Activated gamma-delta T cell (primary cell): ENCODE results near the gene ARID5A.
"Not testable (repeated sequence)": the region's sequence is repeated elsewhere in the genome, so short reads cannot be mapped to it uniquely, and the experiment has no call there.

Experiments
- DNase-seq: peaks from one replicate; lab custom pipeline; 2025; lab: John Stamatoyannopoulos, UW

ARID5A gene

DNA sequence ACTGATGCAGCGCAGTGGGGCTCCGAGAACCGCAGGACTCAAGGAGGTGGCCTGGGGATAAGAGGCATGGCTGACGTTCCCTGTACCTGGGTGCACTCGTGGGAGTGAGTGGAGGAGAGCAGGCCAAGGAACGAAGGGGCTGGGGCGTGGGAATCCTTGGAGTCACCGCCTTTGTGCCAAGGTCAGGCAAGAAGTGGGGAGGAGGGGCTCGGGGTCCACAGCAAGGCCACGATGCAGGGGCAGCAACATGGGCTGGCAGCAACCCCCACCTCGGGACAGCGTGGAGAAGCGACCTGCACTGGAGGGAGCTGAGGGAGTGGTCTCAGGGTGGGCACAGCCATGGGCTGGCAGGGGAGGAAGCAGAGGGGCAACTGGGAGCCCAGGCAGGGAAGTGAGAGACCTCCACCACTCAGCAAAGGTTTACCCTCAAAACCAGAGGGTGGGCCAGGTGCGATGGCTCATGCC, 18.6 kb downstream of the ARID5A start:
- DNase-seq, result no peak

DNA sequence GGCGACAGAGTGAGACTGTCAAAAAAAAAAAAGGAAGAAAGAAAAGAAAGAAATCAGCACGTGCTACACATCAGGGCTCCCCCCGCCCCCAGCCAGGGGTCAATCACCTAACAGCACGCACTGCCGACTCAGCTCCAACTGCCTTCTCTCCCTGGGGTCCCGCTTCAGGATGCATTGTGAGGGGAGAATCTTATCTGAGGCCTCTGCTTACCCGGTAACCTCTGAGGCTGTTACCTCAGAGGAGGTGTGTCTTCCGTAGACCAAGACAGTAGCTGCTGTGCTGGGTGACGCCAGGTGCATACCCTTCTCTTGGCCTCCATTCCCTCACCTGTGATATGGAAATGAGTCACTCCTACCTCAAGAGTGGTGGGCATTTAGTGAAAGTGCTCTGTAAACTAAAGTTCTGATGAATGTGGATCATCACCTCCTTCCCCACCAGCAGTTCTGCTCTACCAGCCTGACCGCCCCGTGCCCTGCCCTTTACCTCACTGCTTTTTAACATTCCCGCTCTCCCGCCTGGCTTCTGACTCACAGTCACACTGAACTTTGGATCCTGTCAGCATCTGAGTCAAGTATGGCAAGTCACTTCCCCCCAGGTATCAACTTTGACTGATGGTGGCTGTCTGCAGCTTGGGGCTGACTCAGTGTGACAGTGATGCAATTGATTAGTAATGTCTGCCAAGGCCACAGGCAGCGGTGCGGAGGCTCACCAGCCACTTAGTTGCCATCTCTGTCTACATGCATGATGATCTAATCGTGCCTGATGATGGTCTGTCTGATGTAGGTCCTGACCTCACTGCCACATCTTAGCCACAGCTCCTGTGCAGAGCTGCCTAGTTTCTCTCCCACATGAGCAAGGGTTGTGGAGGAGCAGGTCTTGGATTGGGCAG, 20.1 kb downstream of the ARID5A start:
- DNase-seq, result no peak

DNA sequence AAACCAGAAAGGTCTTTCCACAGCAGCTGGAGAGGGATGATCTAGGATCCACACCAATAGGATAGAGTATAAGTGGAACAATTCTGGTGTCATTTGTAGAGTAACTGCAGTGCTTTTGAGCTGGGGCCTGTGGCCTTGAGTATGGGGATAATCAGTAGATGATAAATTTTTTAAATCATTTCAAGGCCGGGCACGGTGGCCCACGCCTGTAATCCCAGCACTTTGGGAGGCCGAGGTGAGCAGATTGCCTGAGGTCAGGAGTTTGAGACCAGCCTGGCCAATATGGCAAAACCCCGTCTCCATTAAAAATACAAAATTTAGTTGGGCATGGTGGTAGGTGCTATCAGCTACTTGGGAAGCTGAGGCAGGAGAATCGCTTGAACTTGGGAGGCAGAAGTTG, 20.9 kb downstream of the ARID5A start:
- not testable (repeated sequence) for DNase-seq

DNA sequence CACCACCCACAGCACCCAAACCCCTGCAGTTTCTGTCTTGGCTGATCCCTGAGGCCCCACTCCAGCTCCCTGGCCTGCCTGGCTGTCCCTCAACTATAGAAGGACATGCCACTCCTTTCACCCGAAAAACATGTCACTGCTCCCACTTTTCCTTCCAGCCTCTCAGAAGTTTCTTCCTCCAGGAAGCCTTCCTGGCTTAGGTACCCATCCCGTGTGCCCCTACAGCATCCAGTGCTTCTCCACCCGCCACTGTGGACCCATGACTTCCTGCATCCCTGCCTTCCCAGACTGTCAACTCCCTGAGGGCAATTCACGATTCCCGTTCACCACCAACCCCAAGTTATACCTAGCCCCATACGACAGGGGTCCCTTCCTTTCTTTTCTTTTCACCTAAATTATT, 21.5 kb downstream of the ARID5A start:
- DNase-seq, result no peak

DNA sequence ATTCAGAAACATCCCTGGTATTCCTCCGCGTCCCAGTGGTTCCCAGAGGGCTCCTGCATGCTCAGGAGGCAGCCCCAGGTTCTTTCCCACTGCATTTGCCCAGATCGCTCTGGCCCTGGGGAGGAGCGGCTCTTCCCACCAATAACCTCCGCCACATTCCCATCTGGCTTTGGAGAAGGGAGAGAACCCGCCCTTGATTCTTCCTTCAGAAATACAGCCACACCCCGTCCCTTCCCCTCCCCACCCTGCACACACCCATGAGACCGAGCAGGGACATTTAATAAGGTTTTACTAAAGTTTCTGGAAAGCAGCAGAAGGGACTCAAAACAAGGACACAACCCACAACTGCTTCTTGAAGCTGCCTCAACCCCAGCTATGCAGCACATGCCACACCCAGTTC, 21.9 kb downstream of the ARID5A start:
- DNase-seq, result no peak

DNA sequence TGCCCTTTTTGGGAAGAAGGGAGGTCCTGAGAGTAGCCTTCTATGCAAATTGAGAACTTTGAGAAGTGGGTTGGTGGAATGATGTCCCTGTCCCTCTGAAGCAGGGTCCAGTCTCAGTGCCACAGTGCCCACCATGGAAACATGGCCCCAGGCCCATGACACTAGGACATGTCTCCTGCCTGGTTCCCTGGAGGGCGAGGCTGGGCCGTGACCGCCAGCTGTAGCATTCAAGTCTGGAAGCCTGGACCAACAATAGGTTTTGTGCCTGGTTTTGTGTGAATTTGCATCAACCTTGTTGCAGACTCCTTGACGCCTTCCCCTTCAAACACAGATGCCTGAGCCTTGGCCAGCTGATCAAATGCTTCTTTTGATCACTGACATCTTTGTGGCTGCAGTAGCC, 27.5 kb downstream of the ARID5A start:
- no peak for DNase-seq

DNA sequence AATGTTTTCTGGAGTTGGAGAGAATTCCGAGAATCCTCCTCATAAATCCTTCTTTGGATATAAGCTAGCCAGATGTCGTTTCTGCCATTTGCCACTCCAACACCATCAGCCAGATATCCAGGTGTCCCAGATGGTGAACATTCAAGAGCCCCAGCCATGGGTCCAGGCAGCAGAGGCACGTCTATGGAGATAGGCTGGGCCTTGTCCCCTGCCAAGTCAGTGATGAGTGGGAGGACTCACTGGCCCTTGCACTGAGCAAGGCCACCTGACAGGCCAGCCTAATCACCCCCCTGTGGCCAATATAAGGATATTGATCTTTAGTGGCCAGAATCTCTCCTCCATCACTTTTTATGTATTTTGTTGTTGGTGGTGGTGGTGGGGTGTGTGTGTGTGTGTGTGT, 28.0 kb downstream of the ARID5A start:
- DNase-seq, result no peak

DNA sequence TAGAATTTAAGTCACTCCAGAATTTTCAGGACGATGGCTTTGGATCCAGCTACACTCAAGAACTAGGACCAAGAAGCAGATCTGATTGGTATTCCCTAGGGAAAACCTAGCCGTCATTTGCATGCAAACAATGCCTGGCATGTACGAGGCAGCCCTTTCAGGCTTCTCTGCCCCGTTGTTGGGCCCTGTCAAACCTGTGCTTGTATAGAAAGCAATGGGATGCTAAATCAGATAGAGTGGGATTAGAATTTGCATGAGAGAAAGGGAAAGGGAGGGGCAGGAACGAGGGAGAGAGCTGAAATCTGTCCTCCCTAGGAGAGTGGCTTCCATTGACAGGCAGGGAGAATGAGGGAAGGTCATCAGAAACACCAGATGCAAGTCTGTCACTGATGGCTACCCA, 28.6 kb downstream of the ARID5A start:
- DNase-seq, result no peak

DNA sequence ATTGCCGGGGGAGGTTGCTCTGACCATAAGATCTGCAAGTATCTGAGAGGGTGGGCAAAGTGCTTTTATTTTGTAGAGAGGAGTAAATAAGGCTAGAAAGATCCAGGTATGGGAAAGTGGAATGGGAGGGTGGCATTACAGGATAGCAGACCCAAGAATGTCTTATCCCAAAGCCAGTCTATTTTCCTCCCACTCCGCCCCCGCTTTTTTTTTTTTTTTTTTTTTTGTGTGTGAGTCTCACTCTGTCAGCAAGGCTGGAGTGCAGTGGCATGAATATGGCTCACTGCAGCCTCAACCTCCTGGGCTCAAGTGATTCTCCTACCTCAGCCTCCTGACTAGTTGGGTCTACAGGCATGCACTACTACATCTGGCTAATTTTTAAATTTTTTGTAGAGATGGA, 31.5 kb downstream of the ARID5A start:
- no peak for DNase-seq

DNA sequence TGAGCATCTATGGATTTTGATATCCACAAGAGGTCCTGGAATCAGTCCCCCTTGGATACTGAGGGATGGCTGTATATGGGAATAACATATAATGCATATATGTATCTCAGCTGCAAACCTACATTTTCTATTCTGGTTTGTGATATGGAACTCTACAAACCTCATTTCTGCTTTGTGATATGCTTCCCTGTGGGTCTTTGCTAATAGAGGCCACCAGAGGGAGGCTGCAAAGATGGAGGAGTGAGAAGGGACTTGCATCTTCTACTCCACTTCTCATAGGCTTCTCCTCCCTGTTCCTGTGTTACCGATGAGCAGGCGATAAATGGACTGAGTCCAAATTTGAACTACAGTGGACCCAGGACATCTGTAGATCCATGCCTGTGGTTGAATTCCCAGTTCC, 37.8 kb downstream of the ARID5A start:
- DNase-seq, result no peak

DNA sequence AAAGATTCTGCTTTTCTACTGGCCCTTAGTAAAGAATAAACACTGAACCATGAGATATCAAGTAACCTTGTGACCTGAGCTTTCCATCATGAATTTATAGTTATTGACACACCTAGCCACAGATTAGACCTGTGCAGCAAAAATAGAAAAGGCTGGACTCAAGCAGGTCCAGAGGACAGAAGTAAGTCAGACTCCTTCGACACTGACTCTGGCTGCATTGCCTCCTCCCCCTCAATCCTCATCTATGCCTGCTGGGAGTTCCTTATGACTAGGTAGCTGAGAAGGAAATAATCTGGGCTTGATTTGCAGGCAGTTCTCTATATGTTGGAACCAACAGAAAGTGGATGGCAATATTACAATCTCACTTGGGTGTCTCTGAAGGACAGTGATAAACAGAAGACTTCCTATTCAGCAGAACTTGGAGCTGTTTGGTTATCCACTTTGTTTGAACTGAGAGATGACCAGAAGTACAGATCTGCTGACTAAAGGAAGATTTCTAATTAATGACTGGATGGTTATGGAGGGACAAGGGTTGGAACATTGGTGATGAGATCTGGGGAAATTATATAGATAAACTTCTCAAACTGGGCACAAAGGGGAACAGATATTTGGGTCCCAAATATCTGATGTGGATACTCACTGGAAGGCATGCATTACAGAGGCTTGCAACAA, 39.4 kb downstream of the ARID5A start:
- DNase-seq, result no peak

DNA sequence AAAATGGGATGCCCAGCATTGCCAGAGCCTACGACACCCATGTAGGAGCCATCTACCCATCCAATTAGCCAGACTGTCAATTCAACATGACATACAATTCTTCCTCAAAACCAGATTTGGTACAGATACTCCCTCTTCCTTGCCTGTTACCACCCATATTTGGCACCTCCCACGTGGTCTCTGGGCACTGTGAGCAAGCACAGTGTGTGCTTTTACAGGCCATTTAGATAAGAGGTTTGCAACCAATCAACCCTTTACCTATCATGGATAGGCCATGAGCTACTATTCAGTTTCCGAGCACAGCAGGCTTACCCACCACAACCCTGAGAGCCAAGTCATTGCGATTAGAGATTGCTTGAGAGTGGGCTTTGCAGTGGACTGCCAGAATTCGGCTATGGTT, 40.9 kb downstream of the ARID5A start:
- no peak for DNase-seq

DNA sequence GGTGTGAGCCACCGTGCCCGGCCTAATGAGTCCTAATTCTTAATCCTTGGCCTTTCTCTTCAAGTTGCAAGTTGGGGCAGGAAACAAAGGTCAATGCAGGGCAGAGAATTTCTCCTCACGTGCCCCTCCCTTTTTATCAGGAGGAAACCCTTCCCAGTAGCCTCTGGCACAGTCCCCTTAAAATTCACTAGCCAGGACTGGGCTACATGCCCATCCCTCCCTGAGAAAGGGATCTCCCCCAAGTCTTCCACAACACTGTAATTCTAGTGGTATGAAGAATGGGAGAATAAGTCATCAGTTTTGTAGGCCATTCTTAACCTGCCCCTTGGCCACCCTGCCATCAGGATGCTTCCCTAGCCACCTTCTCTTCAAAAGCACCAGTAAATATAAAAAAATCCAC, 42.2 kb downstream of the ARID5A start:
- DNase-seq, result no peak

DNA sequence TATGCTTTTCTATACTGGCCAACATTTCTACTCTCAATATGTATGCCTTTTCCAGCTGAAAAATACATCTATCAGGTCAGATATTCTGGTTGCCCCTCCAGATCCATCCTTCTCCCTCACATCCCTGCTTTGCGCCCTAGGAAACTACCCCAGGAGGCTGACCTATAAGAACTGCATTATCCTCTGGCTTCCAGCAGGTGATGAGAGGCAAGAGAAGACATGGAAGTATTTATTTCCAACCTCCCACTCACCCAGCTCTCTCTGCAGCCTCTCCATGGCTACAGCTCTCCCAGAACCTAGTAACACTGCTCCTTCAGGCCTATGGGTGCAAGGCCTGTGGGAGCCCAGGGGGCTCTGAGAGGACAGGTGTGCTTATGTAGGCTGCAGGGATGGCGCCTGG, 42.9 kb downstream of the ARID5A start:
- no peak for DNase-seq

DNA sequence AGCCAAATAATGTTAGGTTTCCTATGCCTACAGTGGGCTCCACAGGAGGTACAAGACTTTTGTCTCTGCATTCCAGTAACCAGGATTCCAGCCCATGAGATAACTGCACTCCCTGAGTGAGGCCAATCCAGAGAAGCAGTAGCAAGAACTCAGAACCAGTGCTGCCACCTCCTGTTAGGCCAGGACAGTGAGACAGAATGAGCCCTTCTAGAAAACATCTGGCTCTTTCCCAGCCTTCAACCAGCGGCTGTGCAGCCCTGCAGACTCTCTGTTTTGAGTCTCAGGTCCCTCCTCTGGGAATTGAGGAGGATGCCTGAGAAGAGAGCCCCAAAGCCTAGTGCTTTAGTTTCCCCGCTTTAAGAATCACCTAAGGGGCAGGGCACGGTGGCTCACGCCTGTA, 44.2 kb downstream of the ARID5A start:
- no peak for DNase-seq

DNA sequence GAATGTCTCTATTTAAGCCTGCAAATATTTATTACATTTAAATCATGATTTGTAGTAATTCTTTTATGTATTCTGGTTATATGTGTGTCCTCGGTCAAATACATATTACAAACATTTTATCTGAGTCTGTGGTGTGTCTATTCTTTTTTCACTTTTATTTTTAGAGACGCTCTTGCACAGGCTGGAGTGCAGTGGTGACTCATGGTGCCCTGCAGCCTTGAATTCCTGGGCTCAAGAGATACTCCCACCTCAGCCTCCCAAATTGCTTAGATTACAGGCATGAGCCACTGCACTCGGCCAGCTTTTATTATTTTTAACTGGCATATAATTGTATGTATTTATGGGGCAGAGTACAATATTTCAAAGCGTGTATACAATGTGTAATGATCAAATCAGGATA, 47.5 kb downstream of the ARID5A start:
- DNase-seq, result no peak

DNA sequence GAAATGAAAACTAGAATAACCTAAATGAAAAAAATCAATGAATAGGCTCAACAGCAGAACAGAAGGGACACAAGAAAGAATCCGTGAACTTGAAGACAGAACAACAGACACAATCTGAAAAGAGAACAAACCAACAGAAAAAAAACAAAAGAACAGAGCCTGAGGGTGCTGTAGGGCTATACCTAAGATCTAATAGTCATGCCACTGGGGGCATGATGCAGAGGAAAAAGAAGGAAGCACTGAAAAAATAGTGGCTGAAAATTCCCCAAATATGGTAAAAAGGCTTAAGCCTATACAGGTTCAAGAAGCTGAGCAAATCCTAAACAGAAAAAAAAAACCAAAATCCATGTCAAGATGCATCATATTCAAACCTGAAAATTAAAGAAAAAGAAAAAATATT, 51.3 kb downstream of the ARID5A start:
- DNase-seq, result no peak

DNA sequence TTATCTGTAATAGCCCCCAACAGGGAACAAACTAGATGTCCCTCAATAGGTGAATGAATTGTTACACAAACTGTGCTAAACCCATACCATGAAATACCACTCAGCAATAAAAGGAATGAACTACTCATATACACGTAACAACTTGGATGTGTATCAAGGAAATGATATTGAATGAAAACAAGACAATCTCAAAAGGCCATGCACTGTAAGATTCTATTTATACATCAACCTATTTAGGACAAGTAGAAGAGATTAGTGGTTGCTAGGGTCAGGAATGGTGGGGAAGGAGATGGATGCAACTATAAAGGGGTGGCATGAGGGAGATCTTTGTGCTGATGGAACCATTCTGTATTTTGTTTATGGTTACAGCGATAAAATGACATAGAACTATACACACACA, 54.5 kb downstream of the ARID5A start:
- DNase-seq, result no peak

DNA sequence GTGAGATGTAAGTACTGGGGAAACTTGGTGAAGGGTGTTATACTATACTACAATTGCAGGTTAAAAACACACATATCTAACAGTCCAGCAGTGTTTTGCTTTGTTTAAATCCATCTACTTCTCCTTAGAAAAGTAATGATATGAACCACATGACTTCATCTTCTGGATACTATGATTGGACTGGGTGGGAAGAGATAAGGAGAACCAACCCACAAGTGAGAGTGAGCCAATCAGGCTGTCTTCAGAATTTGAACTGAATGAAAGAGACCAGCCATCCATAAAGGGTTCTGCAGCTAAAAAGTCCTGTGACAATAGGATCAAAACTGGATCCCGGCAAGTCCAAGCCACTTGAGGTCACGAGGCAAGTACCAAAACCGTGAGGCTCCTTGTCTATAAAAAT, 54.9 kb downstream of the ARID5A start:
- no peak for DNase-seq

DNA sequence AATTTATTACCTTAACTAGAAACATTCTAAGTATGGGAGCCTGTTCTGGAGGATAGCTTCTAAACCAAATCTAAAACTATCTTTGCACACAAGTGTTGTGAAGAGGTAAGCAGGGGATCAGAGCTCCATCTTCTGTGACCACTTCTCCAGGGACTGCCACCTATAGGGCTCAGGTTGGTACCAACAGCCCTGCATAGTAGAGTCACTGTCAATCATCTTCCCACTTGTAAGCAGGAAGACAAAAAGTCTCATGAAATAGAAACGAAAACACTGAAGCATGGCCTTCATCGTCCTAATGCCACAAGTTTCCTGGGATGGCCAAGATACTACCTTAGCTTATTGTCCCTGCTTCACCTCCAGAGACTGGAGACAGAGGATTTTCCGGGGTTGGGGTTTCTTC, 57.7 kb downstream of the ARID5A start:
- no peak for DNase-seq

DNA sequence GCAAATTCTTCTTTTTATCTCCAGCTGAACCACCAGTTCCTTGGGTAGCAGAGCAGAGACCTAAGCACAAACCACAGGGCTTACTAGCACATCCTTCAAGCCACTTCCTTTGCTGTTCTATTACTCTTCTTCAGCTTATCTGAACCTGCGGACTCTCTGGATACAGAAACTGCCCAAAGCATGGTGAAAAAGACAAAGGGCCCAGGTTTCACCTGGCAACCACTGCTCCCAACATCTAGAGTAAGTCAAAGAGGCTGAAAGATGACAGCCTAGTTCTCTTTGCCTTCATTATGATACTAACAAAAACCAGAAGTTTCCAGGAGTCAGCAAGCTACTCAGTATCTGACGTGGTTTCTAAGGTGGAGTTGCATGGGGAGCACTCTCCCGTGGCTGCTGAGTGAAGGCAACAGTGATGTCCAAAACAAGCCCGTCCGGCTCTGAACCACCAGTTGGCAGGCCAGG, 58.2 kb downstream of the ARID5A start:
- no peak for DNase-seq

DNA sequence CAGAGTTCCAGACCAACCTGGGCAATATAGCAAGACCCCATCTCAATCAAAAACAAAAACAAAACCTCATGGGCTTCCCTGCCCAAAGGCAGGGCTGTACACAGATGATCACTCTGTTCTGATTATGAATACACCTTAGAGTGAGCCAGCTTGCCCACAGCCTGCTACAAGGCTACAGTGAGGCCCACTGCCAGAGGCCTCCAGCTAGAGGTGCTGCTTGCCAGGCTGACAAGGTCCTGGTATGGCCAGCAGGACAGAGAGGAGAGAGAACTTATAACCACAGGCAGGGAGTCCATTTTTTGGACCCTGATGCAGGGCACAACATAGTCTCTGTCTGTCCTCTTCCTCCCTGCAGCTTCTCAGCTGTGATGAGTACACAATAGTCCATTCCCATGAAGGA, 60.0 kb downstream of the ARID5A start:
- DNase-seq, result no peak

DNA sequence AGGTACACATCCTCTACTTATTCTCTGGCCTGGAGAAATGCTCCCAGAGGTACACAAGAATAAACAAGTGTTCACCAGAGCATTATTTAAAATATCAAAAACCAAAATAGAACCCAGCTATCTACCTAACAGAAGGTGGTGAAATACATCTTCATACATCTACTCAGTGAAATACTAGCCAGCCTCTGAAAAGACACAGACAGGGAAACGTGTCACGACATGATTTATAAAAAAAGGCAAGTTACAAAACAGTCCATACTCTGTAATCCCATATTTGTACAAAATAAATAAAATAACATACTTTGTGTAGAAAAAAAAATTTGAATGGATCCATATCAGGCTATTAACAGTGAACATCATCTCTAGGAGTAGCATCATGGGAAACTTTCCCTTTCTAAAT, 63.4 kb downstream of the ARID5A start:
- DNase-seq, result no peak
